Activated T-cell treated with anti-CD3 and anti-CD28 coated beads for 24 hours (primary cell): ENCODE results near the gene FAM174C.

Source experiments
- DNase-seq: peaks from one replicate; pipeline ENCODE4 v3.0.0-alpha.2; 2020; ENCODE audit warnings: low read depth

The FAM174C gene

DNA sequence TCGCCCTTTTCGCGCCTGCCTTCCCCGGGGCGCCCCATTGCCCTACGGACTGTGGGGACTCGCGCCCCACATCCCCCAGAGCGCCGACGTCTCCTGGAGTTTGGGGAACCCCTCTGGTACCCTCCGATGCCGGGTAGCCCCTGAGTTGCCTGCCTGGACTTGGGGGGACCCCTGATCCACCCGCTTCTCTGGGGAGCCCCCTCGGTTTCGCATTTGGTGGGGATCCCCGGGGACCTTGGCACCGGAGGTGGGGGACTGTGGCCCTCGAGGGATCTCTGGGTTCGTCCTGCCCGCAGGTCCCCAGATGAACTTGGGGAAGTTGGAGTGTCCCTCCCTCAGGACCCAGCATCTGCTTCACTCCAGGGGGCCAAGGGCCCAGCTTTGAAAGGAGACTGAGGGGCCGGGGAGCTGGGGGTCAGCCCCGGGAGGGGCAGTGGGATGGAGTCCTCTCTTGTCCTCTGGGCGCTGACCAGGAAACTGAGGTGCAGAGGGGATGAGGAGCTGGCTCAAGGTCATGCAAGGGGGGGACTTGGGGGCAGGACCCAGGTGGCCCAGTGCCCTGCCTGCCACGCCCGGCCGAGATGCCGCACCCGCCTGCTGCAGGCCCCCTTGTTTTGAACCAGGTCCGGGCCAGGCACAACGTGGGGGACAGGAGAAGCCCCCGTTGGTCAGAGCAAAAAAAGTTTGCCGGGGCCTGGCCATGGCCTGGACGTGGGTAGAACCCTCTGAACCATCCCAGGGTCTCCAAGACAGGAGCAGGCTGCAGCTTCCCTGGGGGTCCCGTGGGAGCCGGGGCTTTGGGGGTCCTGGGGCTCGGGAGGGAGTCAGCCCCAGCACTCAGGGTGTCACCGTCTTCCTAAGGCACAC is 11.4 kb downstream of the FAM174C start:
- no peak for DNase-seq

DNA sequence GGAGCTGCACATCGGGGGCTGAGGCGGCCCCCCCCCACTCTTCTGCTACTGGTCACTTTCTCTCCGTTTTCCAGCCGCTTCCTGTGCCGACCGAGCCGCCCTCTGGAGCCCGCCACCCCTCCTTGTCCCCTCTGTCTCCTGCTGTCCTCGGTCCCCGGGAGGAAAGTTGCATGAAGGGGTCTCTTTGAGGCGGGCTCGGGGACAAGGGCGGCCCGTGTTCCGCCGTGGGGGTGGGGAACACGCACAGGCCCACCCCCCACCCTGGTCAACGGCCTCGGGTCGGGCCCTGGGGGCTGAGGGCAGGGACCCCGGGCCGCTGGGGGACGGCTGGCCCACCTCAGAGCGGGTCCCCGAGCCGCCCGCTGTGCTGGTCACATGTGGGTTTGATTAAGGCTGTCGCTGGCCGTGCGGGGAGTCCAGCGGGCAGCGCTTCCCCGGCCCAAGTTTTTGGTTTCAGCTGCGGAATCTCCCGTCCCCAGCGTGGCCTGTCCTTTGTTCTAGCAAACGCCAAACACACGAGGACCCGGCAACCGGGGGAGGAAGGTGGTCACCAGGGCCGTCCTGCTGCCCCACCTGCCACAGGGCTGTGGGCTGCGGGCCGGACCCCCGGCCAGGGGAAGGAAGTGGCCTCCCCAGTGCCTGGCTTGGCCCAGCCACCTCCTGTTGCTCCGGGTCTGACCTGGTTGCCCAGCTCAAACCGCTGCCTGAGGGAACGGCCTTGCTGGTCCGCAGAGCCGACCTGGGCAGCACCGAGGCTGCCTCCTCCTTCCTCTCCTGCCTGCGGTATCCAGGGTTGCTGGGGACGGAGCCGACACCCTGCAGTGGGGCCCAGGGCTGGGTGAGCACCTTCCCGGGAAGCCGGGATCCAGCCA is 12.3 kb downstream of the FAM174C start:
- no peak for DNase-seq

GRCh38 chr19:1288226-1288612 is 12.9 kb downstream of the FAM174C start:
- no peak for DNase-seq

DNA sequence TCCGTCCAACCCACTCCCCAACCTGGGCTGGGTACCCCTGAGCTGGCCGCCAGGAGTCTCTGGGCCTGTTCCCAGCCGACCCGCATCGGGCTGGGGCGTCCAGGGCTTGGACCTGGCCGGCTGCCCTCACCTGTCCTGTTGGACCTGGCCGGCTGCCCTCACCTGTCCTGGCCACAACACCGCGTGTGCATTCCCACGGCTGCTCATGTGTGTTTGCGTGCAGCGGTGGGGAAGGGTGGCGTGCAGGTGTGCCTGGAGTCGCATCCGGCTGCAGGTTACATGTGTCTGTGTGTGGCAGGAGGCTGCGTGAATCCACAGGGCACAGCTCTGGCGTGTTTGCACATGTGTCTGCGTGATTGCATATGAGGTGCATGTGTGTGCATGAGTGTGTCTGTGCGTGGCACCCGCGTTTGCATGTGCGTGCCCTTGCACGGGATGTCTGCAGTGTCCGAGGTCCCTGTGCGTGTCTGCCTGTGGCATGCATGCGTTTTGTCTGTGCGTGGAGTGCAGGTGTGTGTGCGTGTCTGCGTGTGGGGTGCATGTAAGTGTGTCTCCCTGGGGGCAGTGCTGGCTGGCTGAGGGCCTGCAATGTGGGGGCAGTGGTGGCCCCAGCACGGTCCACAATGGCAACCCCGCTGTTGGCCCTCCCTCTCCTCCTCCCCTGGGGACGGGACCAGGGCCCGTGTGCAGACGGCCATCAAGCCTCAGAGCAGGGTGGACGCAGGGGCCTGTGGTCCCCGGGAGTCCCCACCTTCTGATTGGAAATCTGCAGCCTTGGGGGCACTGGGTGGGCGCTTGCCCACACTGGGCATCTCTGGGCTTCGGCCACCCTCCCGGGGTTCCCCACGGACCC is 13.7 kb downstream of the FAM174C start:
- no peak for DNase-seq

DNA sequence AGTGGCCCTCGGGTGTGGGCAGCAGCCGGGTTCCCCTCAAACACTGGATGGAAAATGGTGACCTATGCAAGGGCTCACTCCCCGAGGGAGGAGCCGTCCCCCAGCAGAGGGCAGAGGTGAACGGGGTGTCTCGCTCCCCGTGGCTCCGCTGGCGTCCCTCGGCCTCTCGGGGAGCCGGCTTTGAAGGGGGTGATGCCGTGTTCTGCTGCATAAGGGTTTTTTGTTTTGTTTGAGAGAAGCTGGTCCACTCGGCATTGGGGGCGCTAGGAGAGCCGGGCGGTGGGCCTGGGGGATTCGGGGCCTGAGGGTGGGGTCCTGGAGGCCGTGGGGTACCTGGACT is 14.3 kb downstream of the FAM174C start:
- DNase-seq: no peak

GRCh38 chr19:1290196-1290702 is 14.9 kb downstream of the FAM174C start:
- no peak for DNase-seq

DNA sequence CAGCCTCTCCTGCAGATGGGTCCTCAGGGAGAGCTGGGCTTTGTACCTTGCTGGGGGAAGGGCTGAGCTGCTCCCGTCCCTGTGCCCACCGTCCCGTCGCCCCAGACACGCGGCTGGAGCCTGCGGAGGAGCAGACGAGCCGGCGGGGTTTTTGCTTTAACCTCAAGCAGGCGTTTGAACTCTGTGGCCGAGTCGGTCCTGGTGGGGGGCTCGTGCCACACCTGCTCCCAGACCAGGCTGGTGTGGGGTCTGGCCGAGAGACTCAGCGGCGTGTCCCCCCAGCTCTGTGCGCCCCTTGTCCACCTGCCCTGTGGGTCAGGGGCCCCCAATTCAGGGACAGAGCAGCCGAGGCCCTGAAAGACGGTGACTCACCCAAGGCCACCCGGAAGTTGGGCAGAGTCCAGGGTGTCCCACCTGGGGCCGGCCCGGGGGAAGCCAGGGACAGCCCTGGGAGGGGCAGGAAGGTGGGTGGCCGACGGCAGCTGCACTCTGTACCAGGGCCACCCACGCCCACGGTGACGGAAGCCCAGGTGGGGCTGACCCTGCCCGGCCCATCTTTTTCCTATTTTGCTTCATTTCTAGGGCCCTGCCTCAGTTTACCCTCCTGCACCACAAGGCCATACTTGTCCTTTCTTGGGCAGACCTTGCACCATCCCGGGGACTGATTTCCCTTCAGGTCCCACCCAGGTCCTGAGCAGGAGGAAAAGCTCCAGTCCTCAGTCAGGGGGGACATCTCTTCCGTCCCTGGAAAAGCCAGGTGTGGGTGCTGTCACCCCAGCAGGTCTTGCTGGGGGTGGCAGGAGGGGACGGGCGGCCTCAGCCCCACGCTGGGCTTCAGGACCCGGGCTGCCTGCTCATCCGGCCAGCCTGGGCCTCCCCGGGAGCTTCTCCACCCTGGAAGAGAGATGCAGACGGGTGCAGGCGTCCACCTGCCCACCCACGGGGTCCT is 15.6 kb downstream of the FAM174C start:
- no peak for DNase-seq

DNA sequence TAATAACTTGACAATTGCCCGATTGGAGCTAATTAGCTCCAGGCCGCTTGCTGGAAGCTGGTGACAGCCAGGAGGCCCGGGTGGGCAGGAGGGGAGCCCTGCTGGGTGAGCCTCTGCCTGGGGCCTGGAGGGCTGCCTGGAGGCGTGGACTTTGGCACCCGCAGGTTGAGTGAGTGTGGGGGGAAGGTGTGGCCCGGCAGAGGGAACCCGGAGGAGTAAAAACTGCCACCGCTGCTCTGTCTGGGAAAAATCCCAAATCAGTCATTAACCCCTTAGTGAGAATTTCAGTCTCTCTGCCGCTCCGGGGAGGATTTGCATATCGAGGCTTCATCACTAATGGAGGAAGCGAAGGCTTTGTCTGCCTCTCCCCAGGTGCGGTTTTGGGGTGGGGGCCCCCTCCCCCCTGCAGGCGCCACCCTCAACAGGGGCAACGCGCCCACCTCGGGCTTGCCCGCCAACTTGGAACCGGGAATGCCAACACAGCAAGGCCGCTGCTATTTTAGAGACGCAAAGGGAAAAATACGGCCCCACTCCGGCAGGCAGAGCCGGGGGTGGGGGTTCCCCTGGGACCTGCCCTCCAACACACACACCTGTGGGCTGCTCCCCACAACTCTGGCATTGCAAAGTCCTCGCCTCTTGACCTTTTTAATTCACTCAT is 16.6 kb downstream of the FAM174C start:
- DNase-seq: no peak

DNA sequence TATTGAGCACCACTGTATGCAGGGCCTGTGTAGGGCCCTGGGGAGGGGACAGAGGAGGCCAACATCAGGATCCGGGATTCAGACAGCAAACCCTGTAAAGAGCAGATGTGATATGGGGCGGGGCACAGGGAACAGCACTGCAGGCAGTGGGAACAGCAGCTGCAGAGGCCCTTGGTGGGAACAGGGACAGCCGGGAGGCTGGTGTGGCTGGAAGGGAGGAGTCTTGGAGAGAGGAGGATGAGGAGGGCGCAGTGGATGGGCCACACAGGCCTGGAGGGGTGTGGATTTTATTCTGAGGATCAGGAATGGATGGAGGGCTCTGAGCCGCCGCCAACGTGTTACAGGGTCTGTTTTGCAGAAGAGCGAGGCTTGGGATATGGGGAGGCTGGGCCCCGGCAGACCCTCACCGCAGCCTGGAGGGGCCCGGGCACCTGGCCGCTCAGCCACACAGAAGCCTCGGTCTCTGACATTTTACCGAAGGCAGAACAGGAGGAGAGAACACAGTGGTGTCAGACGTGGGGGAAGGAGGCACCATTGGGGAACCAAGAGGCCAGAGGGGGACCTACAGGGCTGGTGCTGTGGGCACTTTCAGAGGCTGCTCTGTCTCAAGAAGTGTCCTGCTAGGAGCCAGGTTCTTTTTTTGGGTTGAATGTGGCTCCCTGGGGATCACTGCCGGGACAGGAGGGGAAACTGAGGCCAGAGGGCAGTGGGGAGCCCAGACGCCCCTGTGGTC is 17.3 kb downstream of the FAM174C start:
- DNase-seq: no peak

DNA sequence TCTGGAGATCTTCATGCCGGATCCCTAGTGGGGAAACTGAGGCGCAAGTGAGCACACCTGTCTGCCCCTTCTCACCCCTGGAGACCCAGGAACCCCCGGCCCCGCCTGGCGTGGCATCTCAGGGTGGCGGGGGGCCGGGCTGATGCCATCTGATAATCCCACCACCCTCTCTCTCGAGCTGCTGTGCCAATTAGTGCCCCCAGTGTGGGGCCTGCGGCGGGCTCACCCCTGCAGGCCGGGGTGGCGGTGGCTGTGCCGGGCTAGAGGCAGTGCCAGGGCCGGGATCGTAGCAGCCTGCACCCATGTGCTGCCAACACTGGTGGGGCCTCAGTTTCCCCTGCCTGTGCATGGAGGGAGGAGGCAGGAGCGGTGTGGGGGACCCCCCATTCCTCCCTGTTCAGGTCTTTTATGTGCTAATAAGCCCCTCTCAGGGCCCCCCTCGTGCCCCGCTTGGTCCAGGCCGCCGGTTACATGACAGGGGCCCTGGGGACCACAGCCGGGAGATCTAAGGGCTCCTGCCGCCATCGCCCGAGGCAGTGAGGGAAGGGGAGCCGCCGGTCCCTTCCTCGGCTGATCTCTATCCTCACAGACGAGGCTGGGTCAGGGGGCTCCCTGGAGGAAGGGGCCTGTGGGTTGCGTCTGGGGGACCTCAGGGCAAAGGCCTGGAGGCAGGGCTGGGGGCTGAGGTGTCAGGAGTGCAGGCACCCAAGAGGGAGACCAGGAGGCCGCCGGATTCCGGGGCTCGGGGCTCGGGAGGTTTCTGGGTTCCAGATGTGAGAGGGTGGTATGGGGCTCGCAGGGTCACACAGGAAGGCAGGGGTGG is 18.7 kb downstream of the FAM174C start:
- DNase-seq: no peak

GRCh38 chr19:1294688-1295087 is 19.4 kb downstream of the FAM174C start:
- no peak for DNase-seq

GRCh38 chr19:1295169-1296012 is 20.1 kb downstream of the FAM174C start:
- no peak for DNase-seq

DNA sequence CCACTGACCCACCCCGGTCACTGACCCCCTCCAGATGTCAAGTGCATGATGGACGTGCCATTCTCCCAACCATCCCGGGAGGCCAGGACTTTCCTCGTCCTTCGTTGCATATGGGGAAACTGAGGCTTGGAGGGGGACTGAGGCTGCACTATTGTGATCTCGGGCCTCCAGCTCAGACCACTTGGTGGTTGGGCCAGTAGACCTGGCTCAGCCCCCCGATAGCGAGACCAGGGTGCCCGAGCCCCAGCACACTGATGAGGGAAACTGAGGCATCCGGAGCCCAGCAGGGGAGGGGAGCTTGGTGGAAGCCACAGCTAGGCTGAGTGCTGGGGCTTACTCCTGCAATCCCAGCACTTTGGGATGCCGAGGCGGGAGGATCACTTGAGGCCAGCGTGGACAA is 20.7 kb downstream of the FAM174C start:
- no peak for DNase-seq

DNA sequence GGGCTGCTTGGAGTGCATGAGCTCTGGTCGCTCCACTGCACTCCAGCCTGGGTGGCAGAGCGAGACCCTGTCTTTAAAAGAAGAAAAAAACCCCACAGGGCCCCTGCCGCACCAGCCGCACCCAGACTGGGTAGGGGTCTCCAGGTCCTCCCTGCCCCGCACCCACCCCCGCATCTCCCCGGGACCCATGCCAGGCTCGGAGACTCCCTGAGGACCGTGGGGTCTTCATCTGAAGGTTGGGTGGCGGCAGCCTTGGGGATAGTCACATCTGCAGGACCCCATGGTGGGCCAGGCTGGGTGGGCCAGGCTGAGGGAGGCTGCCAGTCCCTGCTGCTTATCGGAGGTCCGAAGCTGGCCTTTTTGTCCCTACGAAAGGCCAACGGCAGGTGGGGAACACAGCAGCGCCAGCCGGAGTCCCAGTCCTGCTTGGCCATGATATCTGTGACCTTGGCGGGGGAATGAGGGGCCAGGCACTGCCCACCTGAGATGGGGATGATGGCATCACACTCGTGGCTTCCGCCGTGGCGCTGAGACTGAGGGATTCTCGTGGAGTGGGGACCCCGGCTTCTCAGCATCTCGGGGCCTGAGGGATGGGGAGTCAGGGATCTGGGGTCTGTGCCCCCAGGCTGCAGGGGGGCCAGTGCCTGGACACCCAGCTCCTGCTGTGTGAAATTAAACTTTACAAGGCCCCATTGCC is 21.4 kb downstream of the FAM174C start:
- DNase-seq: no peak

GRCh38 chr19:1298235-1298634 is 22.9 kb downstream of the FAM174C start:
- DNase-seq: no peak

- no peak for DNase-seq
These were observed 24.5 kb downstream of the FAM174C start for GRCh38 chr19:1299801-1300200.
